EL (cell line): ENCODE measurements around the gene COX6A1.

Experiments used
- DNase-seq: peaks from one replicate; pipeline ENCODE4 v3.0.0-alpha.2; 2016

Gene COX6A1

DNA sequence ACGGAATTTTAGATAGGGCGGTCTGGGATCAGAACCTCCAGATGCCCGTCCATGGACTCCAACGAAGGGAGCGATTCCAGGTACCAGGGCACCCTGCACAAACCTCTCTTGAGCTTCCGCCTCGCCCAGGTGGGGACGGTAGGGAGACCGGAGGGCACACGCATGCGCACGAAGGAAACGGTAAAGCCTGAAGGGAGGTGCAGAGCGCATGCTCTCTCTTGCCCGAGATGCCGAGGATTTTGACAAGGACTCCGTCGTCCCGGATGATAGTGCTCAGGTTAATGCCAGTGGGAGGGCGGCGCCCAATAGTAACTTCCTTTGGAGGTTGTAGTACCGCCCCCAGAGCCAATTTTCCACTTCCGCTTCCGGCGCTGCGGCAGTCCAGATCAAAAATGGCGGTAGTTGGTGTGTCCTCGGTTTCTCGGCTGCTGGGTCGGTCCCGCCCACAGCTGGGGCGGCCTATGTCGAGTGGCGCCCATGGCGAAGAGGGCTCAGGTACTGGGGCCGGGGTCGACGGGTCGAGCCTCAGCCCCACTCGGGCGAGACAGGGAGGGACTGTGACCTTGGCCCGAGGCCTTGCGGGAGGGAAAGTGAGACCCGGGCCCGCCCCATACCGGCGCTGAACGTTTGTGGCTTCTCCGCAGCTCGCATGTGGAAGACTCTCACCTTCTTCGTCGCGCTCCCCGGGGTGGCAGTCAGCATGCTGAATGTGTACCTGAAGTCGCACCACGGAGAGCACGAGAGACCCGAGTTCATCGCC lies at the start of gene COX6A1:
TSS of gene COX6A1 (plus strand) at position 379 of the 760 bp plus-strand sequence. CDS start at position 393, 14 bp downstream.
- peak; percentile 98 for DNase-seq

- no peak for DNase-seq
Observed at GRCh38 chr12:120388691-120389481, 49.0 kb upstream of the COX6A1 start.

GRCh38 chr12:120390540-120391120 lies 47.3 kb upstream of the COX6A1 start:
- no peak for DNase-seq

GRCh38 chr12:120394483-120395367 lies 43.2 kb upstream of the COX6A1 start:
- no peak for DNase-seq

DNA sequence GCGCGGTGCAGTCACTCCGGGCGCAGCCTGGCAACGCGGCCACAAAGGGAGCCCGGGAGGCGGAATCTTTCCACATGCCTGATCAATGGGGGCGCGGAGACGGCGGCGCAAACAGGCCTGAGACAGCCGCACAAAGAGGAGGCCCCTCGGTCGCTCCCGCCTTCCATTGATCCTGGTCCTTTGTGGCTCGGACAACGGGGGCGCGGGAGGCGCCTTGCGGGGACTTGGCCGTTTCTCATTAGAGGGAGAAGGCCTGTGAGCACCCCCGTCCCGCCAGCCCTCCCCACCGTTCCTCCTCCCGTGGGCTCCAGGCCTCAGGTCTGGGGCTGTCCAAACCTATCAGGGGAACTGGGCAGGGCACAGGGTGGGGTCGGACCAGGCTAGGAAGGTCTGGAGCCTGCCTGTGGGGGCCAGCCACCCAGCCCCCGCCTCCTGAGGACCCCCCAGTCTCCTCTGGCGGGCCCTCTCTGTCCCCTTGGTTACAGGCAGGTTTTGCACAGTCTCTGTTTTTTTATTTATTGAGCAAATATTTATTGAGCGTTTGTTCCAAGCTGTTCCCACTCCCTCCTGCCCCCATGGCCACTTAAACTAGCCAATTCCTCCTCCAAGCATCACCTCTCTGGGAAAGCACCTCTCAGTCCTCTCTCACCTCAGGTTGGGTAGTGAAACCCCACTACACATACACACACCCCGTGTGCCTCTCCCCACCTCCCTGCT lies 39.9 kb upstream of the COX6A1 start:
- DNase-seq, result no peak

DNA sequence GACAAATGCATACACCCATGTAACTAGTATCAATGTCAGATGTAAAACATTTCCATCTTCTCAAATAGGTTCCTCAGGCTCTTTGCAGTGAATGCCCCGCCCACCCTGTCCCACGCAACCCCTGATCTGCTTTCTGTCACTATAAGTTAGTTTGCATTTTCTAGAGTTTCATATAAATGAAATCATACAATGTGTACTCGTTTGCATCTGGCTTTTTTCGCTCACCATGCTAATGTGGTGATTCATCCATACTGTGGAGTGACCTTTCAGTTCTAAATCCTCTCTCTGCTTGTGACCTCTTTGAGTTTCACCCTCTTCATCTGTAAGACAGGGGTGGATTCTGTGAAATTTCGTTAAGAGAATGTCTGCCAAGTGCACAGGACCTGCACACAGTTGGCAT lies 38.4 kb upstream of the COX6A1 start:
- peak; percentile 78 for DNase-seq

DNA sequence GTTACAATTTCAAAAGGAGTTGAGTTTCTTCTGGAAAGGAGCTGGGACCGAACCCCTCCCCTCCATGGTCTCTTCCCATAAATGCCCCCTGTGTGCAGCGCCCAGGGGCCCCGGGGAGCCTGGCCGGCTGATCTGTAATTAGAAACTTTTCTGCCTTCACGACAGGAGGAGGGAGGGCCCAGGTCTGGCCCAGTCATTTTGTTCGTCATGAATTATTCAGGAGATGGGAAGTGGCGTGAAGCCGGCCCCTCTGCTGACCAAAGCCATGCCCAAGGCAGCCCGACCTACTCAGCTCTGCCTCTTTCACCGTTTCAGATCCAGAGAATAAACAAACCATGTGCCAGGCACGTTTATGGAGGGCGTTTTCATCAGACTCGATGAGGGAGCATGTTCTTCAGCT lies 35.7 kb upstream of the COX6A1 start:
- DNase-seq, result no peak

GRCh38 chr12:120403869-120404268 lies 34.0 kb upstream of the COX6A1 start:
- no peak for DNase-seq

- DNase-seq, result no peak
Observed at GRCh38 chr12:120404271-120404670, 33.6 kb upstream of the COX6A1 start.

DNA sequence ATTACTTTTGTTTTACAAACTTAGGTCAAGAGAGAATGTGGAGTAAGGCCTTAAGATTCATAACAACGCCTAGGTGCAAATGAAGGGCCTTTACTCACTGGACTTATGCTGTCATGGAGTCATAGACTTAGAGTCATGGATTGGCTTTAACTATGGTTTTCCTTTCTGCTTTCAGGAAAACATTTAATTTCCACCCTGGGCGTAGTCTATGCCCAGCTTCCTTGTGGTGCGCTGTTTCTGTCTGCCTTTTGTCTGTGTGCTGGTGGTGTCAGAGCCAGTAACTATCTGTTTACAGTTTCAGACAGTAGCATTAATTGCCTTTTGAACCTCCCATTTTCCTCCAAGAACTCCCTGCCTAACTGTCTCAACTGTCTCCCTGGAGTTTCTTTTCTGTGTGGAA lies 31.8 kb upstream of the COX6A1 start:
- DNase-seq, result no peak

- no peak for DNase-seq
Observed at GRCh38 chr12:120406553-120406952, 31.4 kb upstream of the COX6A1 start.

DNA sequence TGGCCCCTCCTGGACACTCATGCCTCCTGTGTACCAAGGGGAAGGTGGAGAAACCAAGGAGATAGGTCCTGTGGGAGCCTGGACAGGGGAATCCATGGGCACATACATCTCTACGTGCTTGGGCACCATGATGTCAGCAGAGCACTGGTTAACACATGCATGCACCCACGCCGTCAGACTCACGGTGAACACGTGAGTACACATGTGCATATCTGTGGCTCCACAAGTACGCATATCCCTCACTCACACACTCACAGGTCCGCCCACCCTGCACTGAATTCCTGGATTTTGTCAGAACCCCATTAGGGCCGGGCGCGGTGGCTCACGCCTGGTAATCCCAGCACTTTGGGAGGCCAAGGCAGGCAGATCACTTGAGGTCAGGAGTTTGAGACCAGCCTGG lies 29.1 kb upstream of the COX6A1 start:
- no peak for DNase-seq

DNA sequence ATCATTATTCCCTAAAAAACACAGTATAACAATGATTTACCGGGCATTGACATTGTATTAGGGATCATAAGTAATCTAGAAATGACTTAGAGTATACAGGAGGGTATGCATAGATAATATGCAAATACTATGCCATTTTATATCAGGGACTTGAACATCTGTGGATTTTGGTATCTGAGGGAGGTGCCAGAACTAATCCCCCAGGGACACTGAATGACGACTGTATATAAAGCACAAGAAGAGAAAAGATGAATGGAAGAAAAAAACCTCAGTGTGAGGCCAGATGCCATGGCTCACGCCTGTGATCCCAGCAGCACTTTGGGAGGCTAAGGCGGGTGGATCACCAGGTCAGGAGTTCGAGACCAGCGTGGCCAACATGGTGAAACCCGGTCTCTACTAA lies 25.5 kb upstream of the COX6A1 start:
- DNase-seq, result no peak

- DNase-seq, result no peak
Observed at GRCh38 chr12:120413901-120414695, 23.8 kb upstream of the COX6A1 start.

DNA sequence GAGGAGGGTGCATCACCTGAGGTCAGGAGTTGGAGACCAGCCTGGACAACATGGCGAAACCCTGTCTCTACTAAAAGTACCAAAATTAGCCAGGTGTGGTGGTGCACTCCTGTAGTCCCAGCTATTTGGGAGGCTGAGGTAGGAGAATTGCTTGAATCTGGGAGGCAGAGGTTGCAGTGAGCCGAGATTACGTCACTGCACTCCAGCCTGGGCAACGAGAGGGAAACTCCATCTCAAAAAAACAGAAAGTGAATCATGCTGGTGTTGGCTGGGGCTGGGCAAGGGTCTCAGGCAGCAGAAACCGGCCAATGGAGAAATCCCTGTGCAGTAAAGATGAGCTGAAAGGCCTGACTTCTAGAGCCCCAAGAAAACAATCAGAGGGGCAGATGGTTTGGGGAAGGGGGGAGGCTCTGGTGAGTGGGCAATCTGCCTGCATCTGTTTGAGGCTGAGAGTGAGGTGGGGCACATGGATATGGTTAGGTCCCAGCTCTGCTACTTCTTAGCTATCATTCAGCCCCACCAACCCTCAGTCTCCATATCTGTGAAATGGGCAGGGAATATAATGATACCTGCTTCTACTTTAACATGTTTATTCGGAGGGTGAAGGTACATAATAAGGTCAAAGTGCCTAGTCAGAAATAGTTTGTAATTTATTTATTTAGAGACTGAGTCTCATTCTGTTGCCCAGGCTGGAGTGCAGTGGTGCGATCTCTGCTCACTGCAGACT lies 21.3 kb upstream of the COX6A1 start:
- no peak for DNase-seq

DNA sequence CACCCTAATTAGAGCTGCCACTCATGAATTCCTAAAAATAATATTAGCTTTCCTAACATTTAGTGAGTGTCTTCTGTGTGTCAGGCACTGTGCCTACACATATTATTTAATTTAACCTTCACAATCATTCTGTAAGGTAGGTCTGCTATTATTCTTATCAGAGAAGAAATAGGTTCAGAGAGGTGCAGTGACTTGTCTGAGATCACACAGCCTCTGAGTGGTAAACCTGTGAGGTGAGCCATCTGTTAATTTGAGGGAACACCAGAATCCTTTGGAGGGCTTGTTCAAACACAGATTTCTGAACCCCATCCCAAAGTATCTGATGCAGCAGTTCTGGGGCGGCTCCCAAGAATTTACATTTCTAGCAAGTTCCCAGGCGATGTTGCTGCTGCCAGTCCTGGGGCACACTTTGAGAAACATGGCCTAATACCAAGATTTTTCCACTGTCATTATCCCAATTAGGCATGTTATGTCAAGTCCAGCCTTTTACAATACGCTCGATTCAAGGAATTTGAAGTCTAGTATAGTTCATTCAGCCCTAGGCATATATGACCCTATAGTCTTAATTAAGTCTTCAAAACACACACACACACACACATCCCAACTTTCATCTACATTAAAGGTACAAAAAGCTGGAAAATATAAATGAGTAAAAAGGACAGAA lies 19.9 kb upstream of the COX6A1 start:
- DNase-seq, result no peak

- DNase-seq, result no peak
Observed at GRCh38 chr12:120421701-120422100, 16.2 kb upstream of the COX6A1 start.

GRCh38 chr12:120422892-120423456 lies 14.9 kb upstream of the COX6A1 start:
- no peak for DNase-seq

DNA sequence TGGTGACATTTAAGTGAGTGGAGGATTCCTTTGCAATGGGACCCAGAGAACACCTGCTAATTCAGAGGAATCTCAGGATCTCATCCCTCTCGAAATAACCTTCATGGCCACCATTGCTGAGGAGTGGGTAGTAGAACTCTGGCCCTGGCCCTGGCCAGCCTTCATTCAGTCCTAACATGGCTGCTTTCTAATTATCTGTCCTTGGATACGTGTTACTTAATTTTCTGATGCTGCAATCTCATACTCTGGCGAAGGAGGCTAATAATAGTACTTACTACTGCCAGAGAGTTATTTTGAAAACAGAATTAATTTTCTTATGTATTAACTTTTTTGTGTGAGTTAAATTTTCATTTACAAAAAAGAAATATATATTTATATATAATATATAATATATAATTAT lies 12.1 kb upstream of the COX6A1 start:
- DNase-seq, result no peak
